SU-DHL-6 (cell line): ENCODE results near the gene LIG3.

Experiments used
- CTCF ChIP-seq: fragments of 200-600 bp; sonication (generic); IDR thresholded peaks from one replicate; pipeline ENCODE4 v1.5.1; 2017; ENCODE audit warnings: antibody characterized with exemption, mild to moderate bottlenecking, low read length, moderate library complexity; ENCODE audit not compliant: insufficient read depth, poor library complexity, severe bottlenecking
- EZH2phosphoT487 ChIP-seq: fragments of 200-600 bp; sonication (generic), shearing (Covaris generic); conservative IDR thresholded peaks from 2 replicates; pipeline ENCODE4 v1.6.1; 2018; ENCODE audit warnings: mild to moderate bottlenecking, antibody characterized with exemption, low read length, moderate library complexity, mixed read lengths

- TF ChIP-seq CTCF (no peak), EZH2phosphoT487 (no peak)
These were observed 9.2 kb downstream of the LIG3 start for GRCh38 chr17:34989473-34989872.
